22Rv1 (cell line): ENCODE data around the gene ABCC6.

Experiments
- CTCF ChIP-seq: fragments of 450-650 bp; IDR thresholded peaks from 2 replicates; pipeline ENCODE4 v1.5.1; 2017; ENCODE audit warnings: mild to moderate bottlenecking
- ZFX ChIP-seq: fragments of 450-650 bp; IDR thresholded peaks from 2 replicates; pipeline ENCODE4 v1.6.1; 2017; ENCODE audit warnings: antibody characterized with exemption, borderline replicate concordance

GRCh38 chr16:16190546-16190945, 32.7 kb downstream of the ABCC6 start:
- TF ChIP-seq CTCF = no peak
- TF ChIP-seq ZFX = no peak
